Measurements from ENCODE around the gene C1orf105. TPM values are rescaled to one million over a fixed set of nuclear protein-coding genes. Genes with fewer than 3 reads are reported as not detected.

The C1orf105 gene
- total and polyA plus RNA-seq, 2 of the 8 experiments (the other 6 are each of a cell fraction or from before 2014, with no cell fraction given) = not detected

GRCh38 chr1:172443666-172444453, 23.4 kb downstream of the C1orf105 start, which contains the start of gene PIGC (continued):
- TF ChIP-seq USF2 (IDR thresholded peaks at IDR 0.05; ENCODE audit: low read length) (no peak), EGR1 (IDR thresholded peaks at IDR 0.05; ENCODE audit: borderline replicate concordance, low read depth, low read length) (peak; percentile 55; the same call in 1 of the 2 replicates), SIN3A (conservative IDR thresholded peaks at IDR 0.05 in 1 of 2, IDR thresholded peaks at IDR 0.05 in 1 of 2; ENCODE audit: low read depth in 1 of 2, low read length in 2 of 2) (peak in 1 of 2 experiments; percentile 77; a peak in 2 of 4 replicates), CBX8 (IDR thresholded peaks at IDR 0.05; ENCODE audit: borderline replicate concordance, low read depth, low read length) (no peak), NRF1 (IDR thresholded peaks at IDR 0.05; ENCODE audit: low read depth, low read length) (no peak), FOSL1 (IDR thresholded peaks at IDR 0.05; ENCODE audit: insufficient read depth, low read depth, low read length) (no peak), TAF1 (IDR thresholded peaks at IDR 0.05; ENCODE audit: low read depth, low read length) (peak; percentile 80), ZNF274 (IDR thresholded peaks at IDR 0.05; ENCODE audit: borderline replicate concordance, extremely low read depth, low read length) (no peak)
